Measurements from ENCODE around the gene ASPG.

DNA sequence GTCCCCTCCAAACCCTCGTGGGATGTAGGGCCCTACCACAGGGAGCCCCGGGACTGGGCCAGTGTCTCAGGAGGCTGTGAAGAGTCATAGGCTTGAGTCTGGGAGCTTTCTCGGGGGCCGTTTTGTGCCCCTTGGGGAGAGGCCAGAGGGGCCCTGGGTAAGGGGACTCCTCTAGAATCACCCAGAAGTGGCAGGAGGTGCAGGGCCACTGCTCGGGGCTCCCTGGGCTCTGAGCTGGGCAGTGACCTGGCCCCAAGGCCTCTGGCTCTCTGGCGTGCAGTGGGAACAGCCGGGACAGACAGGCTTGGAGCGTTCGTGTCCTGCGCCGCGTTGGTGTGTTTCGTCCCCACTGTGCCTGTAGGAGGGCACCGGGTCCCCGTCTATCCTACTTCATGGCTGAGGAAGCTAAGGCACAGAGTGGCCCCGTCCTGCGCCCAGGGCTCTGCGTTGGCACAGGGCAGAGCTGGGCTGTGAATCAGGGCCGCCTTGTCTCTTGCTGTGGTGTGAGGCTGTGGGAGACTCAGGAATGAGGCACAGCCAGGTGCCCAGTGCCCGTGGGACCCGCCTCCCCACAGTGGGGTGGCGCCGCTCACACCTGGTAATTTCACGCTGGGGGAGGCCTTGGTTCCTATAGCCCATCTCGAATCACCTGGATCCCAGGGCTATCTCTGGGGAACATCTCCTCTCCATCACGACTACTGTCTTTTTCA lies 29.1 kb downstream of the ASPG start:
- TF ChIP-seq, protein P1, sequence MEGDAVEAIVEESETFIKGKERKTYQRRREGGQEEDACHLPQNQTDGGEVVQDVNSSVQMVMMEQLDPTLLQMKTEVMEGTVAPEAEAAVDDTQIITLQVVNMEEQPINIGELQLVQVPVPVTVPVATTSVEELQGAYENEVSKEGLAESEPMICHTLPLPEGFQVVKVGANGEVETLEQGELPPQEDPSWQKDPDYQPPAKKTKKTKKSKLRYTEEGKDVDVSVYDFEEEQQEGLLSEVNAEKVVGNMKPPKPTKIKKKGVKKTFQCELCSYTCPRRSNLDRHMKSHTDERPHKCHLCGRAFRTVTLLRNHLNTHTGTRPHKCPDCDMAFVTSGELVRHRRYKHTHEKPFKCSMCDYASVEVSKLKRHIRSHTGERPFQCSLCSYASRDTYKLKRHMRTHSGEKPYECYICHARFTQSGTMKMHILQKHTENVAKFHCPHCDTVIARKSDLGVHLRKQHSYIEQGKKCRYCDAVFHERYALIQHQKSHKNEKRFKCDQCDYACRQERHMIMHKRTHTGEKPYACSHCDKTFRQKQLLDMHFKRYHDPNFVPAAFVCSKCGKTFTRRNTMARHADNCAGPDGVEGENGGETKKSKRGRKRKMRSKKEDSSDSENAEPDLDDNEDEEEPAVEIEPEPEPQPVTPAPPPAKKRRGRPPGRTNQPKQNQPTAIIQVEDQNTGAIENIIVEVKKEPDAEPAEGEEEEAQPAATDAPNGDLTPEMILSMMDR (IDR thresholded peaks at IDR 0.05; ENCODE audit: low read depth, low read length, poor library complexity, severe bottlenecking): no peak
- TF ChIP-seq EZH2phosphoT487 (IDR thresholded peaks at IDR 0.05; ENCODE audit: borderline replicate concordance, low read length): no peak

Measured in DOHH2 (cell line).